Stimulated activated CD4-positive, alpha-beta T cell treated with anti-CD3 and anti-CD28 coated beads, TNF-alpha, amount 100 ng/mL, for 48 hours (primary cell): ENCODE data around the gene CBX3.
"Not testable (repeated sequence)": the region's sequence is repeated elsewhere in the genome, so short reads cannot be mapped to it uniquely, and the experiment has no call there.

Experiments
- DNase-seq, 3 donors: peaks; one replicate each; pipeline ENCODE4 v3.0.0-alpha.2; 2020; ENCODE audit warnings: low read depth in 3 of 3

Gene CBX3

DNA sequence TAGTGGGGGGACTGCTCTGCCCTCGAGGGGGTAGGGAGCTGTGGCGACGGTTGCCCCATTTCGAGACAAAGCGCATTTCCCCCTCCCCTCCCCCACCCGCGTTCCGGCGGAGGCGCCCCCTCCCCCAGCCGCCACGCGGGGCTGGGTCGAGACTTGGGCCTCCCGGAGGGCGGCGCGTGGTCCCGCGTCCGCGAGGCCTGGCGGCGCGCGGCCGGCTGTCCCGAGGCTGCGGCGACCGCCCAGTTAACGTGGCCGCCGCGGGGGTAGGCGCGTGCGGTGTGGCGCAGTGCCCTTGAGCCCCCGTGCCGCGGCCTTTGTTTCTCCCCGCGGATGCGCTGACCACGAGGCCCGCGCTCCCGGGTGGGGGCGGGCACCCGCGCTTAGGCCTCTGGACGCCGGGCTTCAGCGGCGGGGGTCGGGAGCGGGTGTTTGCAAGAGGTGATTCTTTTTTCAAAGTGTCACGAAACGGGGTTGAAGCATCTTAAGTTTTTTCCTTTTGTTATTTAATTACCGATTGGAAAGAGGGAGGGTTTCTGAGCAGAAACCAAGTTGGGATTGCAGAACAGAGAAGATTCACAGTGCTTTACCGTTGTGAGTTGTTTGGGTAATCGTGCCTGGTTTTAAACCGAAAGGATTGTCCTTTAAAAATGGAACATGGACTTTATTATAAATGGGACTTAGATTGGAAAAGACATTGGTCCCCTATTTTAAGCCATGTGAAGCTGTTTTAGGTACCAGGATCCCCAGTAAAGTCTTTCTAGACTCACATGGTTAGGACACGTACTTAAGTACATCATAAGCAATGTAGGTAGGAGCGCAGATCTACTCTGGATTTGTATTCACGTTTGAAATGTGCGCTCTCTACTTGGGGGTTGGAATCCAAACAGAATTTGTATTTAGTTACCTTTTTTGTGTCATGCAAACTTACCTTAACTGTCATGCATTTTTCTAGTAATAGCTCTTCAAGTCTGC is 760 bp downstream of the CBX3 start:
- DNase-seq = peak in 2 of 3 donors; percentile 42 to 57

DNA sequence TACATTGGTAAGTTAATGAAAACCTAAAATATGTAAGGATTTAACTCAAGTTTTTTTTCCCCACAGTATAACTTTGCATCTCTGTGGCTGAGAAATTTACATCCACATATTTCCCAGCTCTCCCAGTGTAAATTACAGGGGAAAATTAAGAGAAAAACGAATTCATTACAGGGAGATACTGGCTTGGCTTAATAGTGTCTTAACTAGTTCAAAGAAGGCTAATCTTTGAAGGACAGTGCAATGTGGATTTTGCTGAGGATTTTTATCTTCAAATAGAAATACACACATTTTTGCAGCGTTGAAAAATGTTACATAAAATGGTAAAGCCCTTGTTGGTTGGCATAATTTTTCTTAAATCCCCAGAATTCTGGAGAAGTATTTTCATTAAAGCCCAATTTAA is 1.5 kb downstream of the CBX3 start:
- no peak for DNase-seq

DNA sequence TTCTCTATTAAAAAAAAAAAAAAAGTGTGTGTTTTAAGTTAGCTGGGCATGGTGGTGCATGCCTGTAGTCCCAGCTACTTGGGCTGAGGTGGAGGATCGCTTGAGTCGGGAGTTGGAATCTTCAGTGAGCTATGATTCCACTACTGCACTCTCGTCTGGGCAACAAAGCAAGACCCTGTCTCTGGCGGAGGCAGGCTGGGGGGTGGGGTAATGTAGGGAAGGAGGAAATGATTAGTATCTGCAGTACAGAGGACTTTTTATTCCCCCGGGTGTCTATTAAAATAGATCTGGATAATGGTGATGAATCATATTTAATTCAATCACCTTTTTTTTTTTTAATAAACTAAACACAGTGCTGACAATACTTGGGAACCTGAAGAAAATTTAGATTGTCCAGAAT is 6.5 kb downstream of the CBX3 start:
- no peak for DNase-seq

DNA sequence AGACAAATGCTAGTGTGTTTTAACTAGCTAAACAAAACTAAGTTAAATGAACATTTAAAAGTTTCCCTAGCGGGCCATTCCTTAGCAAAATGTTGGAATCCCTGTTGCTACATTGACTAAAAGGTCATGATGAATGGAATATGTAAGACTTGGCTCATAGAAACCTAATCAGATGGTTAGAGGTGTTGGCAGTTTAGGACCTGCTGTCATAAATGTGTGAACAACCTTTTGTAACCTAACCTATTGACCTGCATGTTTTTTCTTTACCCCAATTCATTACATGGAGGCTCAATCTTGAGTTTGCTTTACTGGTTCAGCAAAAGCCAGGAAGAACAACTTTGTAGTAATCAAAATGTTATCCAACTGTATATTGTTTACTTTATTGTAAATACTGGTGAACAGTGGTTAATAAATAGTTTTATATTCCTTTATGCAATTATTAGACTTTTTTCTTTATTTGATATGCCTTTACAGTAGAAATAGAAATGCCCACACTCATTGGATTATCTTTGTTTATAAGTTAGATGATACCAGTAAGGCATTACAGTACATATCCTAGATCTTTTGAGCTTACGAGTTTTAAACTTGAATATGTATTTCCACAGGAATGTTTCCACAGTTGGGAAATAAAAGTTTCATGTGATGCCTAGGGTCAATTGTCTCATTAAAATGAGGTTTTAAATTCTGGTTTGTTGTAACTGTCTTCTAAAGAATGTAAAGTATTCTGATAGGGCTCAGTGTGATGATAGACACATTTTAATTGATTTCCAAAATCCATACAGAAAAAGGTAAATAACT is 11.6 kb downstream of the CBX3 start:
- no peak for DNase-seq

DNA sequence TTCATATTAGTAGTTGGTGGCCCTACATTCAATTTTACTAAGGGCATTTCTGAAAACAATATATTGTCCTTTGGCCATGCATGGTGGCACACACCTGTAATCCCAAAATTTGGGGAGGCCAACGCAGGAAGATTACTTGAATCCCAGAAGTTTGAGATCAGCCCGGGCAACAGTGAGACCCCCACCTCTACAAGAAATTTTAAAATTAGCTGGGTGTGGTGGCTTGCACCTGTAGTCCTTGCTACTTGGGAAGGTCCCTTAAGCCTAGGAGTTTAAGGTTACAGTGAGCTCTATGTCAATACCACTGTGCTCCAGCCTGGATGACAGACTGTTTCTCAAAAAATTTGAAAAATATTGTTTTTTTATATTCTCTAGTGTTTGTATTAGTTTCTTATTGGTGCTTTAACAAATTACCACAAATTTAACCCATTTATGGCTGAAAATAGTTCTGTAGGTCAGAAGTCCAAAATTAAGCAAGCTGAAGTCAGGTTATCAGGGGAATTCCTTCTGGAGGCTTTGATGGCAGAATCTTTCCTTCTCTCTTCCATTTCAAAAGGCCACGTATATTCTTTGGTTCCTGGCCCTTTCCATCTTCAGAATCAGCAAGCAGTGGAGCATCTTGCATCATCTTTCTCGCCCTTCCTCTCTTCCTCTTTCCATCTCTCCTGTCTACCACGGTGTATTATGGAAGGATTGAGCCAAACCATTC is 12.4 kb downstream of the CBX3 start:
- DNase-seq = no peak

DNA sequence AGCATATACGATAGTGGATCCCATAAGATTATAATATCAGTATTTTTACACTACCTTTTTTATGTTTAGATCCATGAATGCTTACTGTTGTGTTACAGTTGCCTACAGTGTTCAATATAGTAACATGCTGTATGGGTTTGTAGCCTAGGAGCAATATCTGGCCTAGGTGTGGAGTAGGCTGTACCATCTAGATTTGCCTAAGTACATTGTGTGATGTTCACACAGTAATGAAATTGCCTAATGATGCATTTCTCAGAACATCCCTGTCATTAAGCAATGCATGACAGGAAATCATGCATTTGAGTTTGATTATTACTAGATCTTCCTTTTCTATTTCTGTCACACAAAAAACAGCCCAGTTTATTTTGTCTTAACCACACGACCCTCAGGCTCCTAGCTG is 14.5 kb downstream of the CBX3 start:
- no peak for DNase-seq

DNA sequence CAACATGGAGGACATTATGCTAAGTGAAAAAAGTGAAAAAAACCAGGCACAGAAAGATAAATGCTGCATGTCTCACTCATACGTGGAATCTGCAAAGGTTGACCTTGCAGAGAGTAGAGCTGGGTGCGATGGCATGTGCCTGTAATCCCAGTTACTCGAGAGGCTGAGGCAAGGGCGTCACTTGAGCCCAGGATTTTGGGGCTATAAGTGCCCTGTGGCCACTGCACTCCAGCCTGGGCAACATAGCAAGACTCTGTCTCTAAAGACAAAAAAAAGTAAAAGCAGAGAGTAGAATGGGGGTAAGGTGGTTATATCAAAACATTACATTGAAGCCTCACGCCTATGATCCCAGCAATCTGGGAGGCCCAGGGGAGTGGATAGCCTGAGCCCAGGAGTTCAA is 22.8 kb downstream of the CBX3 start:
- DNase-seq = no peak

DNA sequence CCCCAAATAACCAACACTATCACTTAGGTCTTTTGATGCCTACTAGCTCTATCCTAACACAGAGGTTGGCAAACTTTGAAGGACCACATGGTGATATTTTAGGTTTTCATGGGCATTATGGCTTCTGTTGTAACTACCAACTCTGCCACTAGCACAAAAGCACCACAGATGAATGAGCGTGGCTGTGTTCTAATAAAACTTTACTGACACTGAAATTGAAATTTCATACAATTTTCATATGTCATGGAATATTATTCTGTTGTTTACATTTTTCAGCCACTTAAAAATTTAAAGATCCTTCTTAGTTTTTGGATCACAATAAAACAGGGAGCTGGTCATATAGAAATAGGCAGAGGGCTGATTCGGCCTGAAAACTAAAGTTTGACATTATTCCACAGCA is 26.4 kb downstream of the CBX3 start:
- no peak for DNase-seq

DNA sequence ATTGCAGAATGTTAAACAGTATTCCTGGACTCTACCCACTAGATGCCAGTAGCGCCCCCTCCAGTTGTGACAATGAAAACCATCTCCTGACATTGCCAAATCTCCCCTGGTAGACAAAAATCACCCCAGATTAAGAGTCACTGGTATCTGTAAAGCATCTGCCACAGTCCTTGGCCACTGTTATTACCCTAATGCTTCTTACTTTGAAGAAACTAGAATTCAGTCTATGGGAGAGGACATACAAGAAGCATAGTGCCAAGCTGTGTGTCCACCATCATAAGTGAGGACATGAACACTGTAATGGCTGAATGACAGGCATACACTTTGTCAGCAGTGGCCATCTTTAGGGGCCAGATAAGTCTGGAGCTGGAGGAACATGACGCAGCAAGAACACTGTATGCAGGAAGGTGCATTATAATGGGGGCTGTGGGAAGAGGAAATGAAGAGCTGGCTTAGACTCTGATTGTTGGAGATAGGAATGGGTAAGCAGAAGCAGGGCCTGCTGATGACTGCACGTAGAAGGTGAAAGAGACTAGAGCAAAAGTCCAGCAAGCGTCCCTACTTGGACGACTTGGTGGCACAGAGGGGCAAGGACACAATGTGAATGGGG is 32.5 kb downstream of the CBX3 start:
- no peak for DNase-seq

DNA sequence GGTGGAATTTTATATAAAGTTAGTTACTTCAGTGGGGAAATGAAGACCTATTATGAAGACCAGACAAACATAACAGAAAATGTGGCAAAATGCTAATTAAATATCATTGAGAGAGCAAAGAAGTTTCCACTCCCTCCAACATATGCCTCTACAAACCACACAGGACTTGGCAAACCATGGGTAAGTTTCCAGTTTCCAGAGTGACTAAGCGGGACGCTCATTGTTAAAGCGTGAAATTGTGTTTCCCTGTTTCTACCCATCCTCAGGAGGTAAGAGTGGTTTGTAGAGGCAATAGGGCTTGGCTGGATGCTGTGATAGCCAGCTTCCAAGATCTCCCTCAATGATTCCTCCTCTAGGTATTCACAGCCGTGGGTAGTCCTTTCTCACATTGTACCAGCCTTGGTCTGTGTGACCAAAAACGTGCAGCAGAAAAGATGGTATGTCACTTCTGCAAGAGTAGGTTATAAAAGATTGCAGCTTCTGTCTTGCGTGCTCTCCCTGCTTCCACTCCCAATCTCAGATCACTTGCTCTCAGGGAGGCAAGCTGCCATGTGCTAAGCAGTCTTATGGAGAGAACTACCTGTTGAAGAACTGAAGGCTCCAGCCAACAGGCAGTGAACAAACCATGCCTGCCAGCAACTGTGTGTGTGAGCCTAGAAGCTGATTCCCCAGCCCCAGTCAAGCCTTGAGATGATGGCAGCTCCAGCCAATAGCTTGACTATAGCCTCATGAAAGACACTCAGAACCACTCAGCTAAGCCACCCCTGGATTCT is 35.7 kb downstream of the CBX3 start:
- DNase-seq = no peak

DNA sequence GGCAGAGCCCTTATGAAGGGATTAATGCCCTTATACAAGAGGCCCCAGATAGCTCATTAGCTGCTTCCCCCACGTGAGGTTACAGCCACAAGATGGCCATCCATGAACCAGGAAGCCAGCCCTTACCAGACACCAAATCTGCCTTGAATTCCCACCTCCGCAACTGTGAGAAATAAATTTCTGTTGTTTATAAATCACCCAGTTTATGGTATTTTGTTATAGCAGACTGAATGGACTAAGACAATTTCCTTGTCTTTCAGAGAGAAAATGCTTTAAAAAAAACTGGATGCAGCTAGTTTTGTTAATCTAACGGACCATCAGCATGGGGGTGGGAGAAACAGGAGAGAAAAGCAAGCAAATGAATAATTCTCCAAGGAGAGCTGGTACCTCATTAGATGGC is 36.5 kb downstream of the CBX3 start:
- DNase-seq = no peak

DNA sequence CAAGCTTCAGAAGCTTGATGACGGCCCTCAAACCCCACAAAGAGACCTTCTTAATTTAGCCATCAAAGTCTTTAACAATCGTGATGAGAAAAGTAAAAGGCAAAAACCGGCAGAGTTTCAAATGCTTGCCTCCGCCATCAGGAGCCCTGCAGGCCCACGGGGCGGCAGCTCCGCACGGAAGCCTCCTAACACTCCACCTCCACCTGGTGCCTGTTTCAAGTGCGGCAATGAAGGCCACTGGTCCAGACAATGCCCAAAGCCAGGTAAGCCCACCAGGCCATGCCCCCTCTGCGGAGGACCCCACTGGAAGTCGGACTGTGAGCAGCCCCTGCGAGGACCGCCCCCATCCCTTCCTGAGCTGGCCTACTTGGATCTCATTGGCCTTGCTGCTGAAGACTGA is 43.6 kb downstream of the CBX3 start:
- DNase-seq = no peak

DNA sequence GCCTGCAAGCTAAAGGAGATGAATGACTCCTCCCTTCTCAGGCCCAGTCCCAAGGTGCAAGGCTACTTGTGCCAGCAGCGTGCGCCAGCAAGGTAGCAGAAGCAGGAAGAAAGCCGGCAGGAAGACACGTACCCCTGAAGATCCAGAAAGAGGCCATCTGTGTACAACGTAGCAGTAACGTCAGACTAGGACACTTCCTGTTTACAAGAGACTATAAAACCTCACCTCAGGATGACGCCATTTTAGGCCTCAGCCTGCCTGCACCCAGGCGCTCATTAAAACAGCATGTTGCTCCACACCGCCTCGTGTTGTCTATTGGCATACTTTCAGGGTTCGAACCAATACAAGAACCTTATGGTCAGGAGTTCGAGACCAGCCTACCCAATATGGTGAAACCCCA is 48.7 kb downstream of the CBX3 start:
- no peak for DNase-seq

DNA sequence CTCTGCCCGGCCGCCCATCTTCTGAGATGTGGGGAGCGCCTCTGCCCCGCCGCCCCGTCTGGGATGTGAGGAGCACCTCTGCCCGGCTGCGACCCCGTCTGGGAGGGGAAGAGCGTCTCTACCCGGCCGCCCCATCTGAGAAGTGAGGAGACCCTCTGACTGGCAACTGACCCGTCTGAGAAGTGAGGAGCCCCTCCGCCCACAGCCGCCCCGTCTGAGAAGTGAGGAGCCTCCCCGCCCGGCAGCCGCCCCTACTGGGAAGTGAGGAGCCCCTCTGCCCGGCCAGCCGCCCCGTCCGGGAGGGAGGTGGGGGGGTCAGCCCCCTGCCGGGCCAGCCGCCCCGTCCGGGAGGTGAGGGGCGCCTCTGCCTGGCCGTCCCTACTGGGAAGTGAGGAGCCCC is 60.3 kb downstream of the CBX3 start:
- DNase-seq = not testable (repeated sequence)
